GM12891 (cell line): ENCODE results near the gene KRTAP3-3.

Experiments
- POLR2A ChIP-seq: IDR thresholded peaks from 2 replicates; pipeline ENCODE4 v1.6.1; 2011; ENCODE audit warnings: low read depth, low read length, control low read depth
- POLR2AphosphoS5 ChIP-seq: IDR thresholded peaks from 2 replicates; pipeline ENCODE4 v1.6.1; 2011; ENCODE audit warnings: low read depth, low read length, control low read depth
- TAF1 ChIP-seq: IDR thresholded peaks from 2 replicates; pipeline ENCODE4 v1.6.1; 2011; ENCODE audit warnings: low read depth, low read length, control low read depth

DNA sequence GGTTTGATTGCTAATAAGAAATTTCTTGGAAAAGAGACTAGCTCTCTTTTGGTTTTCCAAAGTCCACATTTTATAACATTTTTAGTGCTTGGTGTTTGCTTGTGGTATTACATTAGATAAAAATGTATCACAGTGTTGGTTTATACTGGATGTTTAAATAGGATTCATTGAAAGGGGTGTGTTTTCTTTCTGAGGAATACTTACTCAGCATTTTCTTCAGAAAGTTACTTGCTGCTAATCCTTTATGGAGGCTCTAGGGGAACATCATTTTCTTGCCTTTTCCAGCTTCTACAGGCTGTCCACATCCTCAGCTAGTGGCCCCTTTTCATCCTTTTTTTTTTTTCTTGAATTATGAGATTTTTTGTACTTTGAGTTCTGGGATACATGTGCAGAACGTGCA is 26.4 kb downstream of the KRTAP3-3 start:
- TF ChIP-seq POLR2AphosphoS5 (no peak), TAF1 (no peak), POLR2A (no peak)
